ENCODE data around the gene NRCAM.

DNA sequence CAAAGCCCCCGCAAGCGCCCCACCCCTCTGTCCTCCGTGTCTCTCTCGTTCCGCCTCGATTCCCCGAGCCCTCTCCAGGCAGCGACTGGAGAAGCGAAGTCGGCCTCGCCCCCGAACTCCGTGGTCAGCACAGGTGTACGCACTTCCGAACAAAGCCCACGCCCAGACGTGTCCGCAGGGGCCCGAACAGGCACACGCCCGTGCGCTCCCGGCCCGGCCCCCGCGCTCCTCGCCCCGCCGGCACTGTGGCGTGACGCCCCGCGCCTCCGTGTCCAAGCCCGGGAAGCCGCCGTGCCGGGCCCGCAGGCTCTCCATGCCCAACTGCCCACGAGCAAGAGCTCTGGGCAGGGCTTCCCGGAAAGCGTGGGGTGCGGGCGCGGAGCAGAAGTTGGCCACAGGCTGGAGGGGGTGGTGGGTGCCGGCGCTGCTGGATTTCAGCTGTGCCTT is 662 bp downstream of the NRCAM start:
- TF ChIP-seq GABPA (IDR thresholded peaks at IDR 0.05; ENCODE audit: low read depth): no peak
- no peak for TF ChIP-seq HDAC2 (IDR thresholded peaks at IDR 0.05)
- TF ChIP-seq SMARCA5 (IDR thresholded peaks at IDR 0.05): no peak
- TF ChIP-seq POLR2AphosphoS5 (IDR thresholded peaks at IDR 0.05; ENCODE audit: low read length): no peak
- no peak for TF ChIP-seq ZNF687 (IDR thresholded peaks at IDR 0.05)
- no peak for TF ChIP-seq CTCF (IDR thresholded peaks at IDR 0.05 in 2 of 3, conservative IDR thresholded peaks at IDR 0.05 in 1 of 3; ENCODE audit: control insufficient read depth in 2 of 3, extremely low read depth in 1 of 3, insufficient read depth in 1 of 3, low read depth in 3 of 3, low read length in 3 of 3)
- TF ChIP-seq POLR2A (IDR thresholded peaks at IDR 0.05; ENCODE audit: low read depth, low read length): no peak
- no peak for TF ChIP-seq USF2 (IDR thresholded peaks at IDR 0.05; ENCODE audit: borderline replicate concordance, low read depth, low read length)
- no peak for TF ChIP-seq PML (IDR thresholded peaks at IDR 0.05; ENCODE audit: low read length)
- no peak for TF ChIP-seq NFYA (IDR thresholded peaks at IDR 0.05; ENCODE audit: borderline replicate concordance, low read depth, low read length)
- no peak for TF ChIP-seq SREBF2 (IDR thresholded peaks at IDR 0.05; ENCODE audit: low read length)
